GM12865 (cell line): Measurements from ENCODE around the gene YTHDF2.
"Not testable (repeated sequence)": the region's sequence is repeated elsewhere in the genome, so short reads cannot be mapped to it uniquely, and the experiment has no call there.

Experiments
- DNase-seq: peaks from one replicate; pipeline ENCODE4 v3.0.0; 2010; ENCODE audit warnings: low read depth
- H3K4me3 ChIP-seq: 2 replicates; pipeline ENCODE4 v1.5.1; 2011; ENCODE audit warnings: mild to moderate bottlenecking, low read depth, low read length, control low read depth
- TF ChIP-seq, protein P1 (sequence below): IDR thresholded peaks from 2 replicates; pipeline ENCODE4 v1.5.1; 2011; ENCODE audit warnings: low read length, control low read depth, low read depth, inconsistent platforms; ENCODE audit not compliant: insufficient read depth; ENCODE audit errors: missing control alignments

Gene YTHDF2

DNA sequence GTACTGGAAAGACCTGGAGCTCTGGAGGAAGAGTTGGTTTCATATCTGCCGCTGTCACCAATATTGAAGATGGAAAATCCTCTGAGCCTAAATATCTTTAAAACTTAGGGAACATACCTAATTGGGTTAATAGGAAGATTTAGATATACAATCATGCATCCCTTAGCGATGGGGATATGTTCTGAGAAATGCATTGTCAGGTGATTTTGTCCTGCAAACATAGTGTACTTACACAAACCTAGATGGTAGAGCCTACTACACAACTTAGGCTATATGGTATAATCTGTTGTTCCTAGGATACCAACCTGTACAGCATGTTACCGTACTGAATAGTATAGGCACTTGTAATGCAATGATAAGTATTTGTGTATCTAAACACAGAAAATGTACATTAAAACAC lies 22.5 kb downstream of the YTHDF2 start:
- TF ChIP-seq, protein P1, sequence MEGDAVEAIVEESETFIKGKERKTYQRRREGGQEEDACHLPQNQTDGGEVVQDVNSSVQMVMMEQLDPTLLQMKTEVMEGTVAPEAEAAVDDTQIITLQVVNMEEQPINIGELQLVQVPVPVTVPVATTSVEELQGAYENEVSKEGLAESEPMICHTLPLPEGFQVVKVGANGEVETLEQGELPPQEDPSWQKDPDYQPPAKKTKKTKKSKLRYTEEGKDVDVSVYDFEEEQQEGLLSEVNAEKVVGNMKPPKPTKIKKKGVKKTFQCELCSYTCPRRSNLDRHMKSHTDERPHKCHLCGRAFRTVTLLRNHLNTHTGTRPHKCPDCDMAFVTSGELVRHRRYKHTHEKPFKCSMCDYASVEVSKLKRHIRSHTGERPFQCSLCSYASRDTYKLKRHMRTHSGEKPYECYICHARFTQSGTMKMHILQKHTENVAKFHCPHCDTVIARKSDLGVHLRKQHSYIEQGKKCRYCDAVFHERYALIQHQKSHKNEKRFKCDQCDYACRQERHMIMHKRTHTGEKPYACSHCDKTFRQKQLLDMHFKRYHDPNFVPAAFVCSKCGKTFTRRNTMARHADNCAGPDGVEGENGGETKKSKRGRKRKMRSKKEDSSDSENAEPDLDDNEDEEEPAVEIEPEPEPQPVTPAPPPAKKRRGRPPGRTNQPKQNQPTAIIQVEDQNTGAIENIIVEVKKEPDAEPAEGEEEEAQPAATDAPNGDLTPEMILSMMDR, result no peak
- DNase-seq, result no peak
- H3K4me3 ChIP-seq, result no peak overlapping the region

DNA sequence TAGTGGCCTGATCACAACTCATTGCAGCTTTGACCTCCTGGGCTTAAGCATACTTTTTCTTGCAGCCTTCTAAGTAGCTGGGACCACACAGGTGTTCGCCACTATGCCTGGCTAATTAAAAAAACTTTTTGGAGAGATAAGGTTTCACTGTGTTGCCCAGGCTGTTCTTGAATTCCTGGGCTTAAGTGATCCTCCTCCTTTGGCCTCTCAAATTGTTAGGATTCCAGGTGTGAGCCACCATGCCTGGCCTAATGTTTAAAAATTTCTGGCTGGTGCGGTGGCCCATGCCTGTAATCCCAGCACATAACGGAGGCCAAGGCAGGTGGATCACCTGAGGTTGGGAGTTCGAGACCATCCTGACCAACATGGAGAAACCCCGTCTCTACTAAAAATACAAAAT lies 24.4 kb downstream of the YTHDF2 start:
- H3K4me3 ChIP-seq, result no peak overlapping the region
- no peak for DNase-seq
- TF ChIP-seq, protein P1, result no peak

DNA sequence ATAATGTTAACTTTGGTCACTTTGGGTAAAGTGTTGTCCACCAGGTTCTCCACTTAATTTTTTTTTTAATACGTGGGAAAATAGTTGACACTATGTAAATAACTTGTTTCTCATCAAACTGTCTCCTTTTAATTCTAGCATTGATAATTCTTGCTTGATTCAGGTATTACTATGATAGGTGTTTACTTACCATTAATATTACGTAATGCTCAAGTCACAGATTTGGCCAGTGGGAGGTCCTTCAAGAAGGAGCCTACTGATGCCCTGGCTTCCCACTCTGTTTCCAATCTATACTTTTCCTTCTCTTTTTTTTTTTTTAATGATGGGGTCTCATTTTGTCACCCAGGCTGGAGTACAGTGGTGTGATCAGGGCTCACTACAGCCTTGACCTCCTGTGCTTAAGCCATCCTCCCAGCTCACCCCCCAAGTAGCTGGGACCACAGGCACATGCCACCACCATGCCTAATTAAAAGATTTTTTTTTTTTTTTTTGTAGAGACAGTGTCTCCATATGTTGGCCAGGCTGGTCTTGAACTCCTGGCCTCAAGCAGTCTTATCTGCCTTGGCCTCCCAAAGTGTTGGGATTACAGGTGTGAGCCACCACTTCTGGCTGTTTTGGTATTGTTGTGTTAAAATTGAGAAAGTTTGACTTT lies 29.9 kb downstream of the YTHDF2 start:
- no peak for DNase-seq
- TF ChIP-seq, protein P1, result no peak
- H3K4me3 ChIP-seq, result no peak overlapping the region

DNA sequence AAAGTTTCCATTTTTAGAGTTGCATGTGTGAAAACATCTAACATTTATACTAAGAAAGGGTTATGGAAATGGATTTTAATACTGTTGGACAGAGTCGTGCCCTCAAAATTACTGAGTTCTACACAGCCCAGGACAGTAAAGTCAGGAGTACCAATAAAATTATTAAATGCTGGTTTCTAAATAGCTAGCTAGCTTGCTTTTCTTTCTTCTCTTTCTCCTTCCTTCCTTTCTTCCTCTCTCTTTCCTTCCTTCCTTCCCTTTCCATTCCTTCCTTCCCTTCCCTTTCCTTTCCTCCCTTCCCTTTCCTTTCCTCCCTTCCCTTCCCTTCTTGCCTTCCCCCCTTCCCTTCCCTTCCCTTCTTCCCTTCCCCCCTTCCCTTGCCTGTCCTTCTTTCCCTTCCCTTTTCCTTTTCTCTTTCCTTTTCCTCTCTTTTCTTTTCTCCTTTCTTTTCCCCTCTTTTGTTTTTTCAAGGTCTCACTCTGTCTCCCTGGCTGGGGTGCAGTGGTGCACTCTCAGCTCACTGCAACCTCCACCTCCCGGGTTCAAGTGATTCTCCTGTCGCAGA lies 33.9 kb downstream of the YTHDF2 start:
- TF ChIP-seq, protein P1, result no peak
- H3K4me3 ChIP-seq, result no peak overlapping the region
- DNase-seq, result no peak

DNA sequence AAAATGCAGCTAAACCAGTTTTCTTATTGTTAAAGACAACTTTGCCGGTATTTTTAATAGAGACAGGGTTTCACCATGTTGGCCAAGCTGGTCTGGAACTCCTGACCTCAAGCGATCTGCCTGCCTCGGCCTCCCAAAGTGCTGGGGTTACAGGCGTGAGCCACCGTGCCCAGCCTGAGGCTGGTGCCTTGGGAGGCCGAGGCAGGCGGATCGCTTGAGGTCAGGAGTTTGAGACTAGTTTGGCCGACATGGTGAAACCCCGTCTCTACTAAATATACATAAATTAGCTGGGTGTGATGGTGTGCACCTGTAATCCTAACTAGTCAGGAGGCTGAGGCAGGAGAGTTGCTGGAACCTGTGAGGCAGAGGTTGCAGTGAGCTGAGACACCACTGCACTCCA lies 35.2 kb downstream of the YTHDF2 start:
- H3K4me3 ChIP-seq, DNase-seq: not testable (repeated sequence)

DNA sequence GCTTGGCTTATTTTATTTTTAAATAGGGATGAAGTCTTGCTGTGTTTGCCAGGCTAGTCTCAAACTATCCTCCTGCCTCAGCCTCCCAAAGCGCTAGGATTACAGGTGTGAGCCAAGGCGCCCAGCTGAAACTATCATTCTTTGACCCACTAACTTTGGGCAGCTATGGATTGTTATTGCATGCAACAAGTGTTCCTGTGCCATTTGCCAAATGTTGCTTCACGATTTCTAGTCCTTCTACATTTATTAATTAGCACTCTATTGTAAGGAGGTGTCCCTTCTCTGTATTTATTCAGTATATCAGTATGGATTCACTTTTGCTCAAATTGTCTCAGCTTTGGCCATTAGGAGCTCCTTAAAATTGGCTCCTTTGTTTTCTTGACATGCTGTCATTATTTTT lies 36.4 kb downstream of the YTHDF2 start:
- TF ChIP-seq, protein P1, result no peak
- no peak overlapping the region for H3K4me3 ChIP-seq
- no peak for DNase-seq

DNA sequence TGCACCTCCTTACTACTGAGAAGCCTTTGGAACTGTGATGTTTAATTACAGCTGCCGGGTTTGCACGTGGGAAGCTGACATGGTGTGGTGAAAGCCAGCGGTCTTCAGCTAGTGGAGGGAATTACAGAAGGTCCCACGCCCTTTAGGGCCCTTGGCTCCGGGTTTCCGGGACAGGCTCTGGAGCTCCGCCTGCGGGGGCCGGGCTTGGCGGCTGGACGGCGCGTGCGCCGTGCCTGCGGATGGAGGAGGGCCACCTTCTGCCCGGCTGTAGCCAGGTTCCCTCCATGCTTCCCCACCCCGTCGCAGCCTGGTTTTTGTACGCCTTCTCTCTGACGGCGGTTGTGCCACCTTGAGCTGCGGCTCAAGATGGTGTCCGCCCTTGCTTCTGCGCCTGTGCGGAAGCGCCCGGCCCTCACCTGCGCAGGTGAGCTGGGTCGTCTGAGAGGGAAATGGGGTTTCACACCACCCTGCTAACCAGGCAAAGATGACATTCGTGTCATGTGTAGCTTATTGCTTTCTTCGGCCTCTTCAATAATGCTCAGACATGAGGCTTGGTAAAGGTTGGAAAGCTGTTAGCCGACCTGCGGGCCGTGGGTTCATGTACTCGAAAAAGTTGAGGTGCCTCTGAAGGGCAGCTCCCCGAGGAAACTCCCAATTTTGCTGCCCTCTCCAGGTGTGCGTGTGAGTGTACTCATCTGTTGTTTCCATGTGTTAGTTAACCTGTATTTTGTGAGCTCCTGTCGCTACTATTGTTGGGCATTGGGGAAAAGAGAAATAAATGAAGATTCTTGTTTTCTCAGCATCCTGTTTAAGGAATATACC lies 38.6 kb downstream of the YTHDF2 start:
- TF ChIP-seq, protein P1, result no peak
- DNase-seq, result peak; percentile 65
- peak overlapping the region; percentile 7 for H3K4me3 ChIP-seq
